ENCODE measurements around the gene STIMATE.

STIMATE gene

GRCh38 chr3:52897130-52898122 lies at the start of gene STIMATE:
Gene STIMATE, minus strand, starts transcription at chr3:52897548. Its CDS starts 98 bp downstream, at chr3:52897450.
- peak; percentile 37 for DNase-seq

DNA sequence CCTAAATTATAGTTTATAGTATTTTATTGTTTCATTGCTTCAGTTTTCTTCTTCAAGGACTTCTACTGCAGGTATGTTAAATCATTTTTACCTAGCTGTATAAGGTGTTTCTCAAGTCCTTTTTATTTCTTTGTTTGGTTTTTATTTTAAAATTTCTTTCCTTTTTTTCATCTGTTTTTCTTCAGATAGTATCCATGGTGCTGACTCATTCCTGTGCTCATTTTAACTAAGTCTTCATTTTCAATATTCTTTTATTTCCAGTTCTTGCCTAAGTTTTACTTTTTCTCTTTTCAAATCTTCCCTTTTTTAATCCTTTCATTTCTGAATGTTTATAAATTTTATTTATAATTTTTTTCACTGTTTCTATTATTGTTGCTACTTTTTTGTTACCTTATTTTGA lies 42.3 kb upstream of the STIMATE start:
- DNase-seq = no peak

- DNase-seq = peak; percentile 20
These were observed 37.5 kb upstream of the STIMATE start for GRCh38 chr3:52934630-52935530.

DNA sequence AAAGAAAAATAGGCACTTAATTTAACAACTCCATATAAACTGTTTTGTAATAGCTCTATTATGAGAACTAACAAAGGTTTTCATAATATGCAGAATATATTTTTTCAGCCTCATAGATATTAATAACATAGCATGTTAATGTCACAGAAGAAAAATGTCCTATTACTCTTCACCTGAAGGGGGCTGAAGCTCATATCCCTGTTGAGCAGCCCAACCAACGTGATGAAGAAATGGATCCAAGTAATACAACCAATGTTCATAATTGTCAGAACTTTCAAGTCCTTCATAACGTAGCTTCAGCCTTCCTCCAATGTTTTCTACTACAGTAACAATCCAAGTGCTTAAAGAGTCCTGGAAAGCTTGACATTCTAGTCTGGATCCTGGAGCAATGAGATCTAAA lies 34.5 kb upstream of the STIMATE start:
- no peak for DNase-seq

- DNase-seq = no peak
These were observed 34.0 kb upstream of the STIMATE start for GRCh38 chr3:52931328-52931727.

DNA sequence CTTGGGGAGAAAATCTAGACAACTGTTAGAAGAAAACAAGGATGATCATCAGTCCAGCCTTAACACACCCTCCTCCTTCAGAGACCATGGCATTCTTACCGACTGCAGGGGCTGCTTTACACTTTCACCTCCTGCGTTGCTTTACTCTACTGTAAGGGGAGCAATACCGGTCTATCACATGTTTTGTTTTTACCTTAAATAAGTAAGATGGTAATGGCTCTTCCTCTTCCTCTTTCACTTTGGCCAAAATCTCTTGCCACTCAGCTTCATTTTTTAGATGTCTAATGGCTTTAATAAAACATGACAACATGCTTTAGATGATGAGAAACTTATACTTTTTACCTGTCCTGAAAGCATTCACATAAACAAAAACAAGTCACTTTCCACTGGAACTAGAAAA lies 33.4 kb upstream of the STIMATE start:
- DNase-seq = no peak

GRCh38 chr3:52926554-52926953 lies 29.2 kb upstream of the STIMATE start:
- DNase-seq = no peak

DNA sequence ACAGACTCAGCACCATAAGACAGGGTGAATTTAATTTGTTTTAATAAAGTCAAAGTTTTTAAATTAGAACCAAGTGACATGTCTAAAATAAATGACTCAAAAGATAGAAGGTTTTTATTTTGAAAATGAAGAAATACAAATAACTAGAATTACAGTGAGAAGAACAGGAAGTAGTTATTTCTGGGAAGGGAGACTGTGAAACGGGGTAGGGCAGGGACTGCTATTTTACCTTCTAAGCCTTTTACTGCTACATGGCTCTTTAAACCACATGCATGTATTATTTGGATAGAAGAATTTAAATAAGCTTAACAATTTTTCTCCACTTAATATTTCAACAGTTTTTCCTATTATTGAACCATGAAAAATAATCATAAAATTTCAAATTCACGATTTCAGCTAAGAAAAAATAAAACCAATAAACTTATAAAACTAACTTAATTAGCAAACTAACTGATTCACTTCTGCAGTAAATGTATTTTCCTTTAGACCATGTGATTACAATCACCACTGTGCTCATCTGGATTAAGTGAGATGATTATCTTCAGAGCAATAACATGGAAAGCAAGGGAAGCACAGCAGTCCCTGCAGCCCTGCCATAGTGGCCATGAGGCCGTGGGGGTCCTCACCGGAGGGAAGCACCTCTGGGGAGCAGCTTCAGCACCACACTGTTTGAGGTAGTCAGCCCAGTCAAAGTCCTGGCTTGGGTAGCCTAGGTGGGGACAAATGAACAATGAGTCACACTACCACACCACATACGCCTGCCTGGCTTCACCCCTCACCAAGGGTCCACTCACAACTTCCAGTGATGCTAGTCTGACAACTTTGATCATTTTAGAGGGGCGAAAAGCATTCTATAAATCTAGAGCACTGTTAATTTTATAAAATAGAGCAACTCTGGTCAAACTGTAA lies 28.3 kb upstream of the STIMATE start:
- no peak for DNase-seq

GRCh38 chr3:52923963-52924362 lies 26.6 kb upstream of the STIMATE start:
- DNase-seq = no peak

DNA sequence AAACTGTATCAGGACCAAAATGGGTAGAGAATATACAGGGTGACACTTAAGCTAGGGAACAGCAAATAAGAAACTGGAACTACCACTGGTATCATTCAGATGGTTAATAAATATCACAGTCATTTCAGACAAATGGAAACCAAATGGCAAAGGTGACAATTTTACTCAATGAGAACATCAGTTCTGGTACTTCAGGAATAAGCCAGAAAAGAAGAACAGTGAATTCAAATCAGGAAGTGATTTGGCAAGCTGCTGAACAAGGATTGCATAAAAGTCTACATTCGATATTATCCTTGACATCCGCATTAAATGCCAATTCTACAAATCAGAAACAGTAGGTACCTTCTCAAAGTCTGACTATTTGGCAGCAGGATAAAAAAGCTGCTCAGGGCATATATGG lies 23.5 kb upstream of the STIMATE start:
- DNase-seq = no peak

GRCh38 chr3:52917044-52917443 lies 19.7 kb upstream of the STIMATE start:
- DNase-seq = no peak

GRCh38 chr3:52915294-52915693 lies 17.9 kb upstream of the STIMATE start:
- no peak for DNase-seq

GRCh38 chr3:52912885-52913731 lies 15.8 kb upstream of the STIMATE start:
- DNase-seq = no peak

DNA sequence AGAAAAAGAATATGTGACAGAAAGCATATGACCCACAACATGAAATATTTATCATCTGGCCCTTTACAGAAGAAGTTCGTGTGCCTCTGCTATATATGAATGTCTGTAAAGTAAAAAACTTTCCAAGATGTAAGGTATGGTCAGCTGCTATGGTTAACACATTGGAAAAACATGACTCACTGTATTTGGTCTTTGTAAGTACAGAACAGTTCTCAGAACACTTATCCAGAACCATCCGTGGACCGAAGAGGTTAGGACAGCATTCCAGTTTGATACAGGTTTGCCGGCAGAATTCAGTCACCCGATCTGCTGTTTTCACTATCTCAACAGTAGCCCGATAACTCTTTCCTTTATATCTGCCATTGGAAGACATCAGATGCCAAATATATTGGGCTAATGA lies 13.5 kb upstream of the STIMATE start:
- DNase-seq = no peak

- no peak for DNase-seq
These were observed 10.1 kb upstream of the STIMATE start for GRCh38 chr3:52907497-52907896.

GRCh38 chr3:52904552-52904951 lies 7.2 kb upstream of the STIMATE start:
- DNase-seq = no peak

GRCh38 chr3:52904000-52904399 lies 6.7 kb upstream of the STIMATE start:
- DNase-seq = no peak

DNA sequence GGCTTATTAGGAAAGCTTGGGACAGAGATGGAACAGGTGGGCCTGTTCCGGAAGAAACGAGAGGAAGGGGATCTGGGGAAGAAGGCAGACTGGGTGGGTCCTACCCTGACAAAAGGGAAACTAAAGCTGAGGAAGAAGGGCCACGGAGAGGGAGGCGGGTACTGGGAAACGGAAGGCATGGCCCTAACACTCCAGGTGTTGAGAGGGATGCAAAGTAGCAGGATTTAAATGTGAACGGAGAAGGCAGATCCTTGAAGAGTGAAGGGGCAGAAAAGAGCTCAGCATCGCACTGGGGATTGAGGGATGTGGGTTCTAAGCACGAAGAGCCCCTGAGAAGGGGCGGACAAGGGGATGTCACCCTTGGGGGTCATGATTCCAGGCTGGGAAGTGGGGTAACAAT lies 735 bp downstream of the STIMATE start:
- no peak for DNase-seq

DNA sequence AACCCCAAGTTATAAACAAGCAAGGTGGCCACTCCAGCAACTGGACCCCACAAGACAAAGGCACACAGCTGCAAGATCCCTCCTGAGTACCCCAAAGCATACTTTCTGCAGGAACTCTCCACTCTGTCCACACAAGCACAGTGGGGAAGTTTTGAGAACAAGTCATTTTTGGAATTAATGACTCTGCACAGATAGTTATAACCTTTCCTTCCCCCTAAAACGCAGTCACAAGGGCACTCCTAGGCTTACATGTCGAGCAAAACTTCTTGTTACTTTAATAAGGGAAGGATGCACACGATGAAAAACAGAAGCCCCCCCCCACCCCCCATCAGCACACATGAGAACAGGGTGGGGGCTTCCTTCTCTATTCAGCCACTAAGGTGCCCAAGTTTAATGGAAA lies 1.2 kb downstream of the STIMATE start:
- DNase-seq = no peak

DNA sequence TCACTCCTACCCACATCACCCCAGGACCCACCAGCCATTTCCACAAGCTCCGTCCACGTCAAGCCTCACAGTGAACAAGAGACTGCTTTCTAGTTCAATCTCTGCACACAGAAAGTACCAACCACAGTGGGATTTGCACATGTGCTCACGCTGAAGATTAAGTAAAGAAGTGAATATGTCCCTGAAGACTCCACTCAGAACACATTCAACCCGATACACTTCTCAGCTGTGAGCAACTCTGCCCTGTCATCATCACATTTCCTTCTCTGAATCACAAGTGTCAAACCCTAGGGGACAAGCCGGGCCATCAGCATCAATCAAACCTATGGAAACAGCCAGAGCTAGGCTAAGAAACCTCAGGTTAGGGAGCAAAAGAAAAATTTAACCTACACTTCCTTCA lies 1.9 kb downstream of the STIMATE start:
- no peak for DNase-seq

DNA sequence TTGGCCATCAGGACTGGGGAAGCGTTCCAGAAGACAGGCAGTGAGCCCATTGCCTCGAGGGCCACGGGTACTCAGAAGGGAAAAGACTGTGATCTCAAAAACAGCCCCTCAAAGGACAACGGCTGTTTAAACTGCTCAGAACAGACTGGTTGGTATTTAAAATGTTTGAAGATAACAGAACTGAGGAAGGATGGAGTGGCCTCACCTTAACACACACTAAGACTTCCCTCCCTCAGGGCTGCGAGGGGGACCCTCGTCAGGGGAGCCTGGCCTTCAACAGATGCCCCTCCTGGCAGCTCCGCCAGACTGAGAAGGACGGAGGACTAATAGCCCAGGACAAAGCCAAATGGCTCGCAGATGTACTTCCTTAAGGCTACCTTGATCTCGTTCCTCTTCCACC lies 2.6 kb downstream of the STIMATE start:
- no peak for DNase-seq

DNA sequence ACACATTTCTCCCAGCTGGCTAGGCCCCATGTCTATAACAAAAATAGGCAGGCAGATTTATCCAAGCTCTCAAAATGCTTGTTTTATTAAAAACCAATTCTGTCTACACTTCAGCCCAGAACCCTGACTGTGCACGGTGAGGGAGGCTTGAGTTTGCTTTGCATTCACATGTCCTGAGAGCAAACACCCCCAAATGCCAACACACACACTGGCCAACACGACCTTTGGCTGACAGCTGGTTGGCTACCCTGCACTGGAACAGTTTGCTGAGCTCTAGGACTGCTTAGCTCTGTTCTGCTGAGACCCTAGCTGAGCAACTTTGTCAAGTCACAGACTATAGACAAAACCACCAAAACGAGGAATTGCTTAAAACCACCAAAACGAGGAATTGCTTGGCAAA lies 3.6 kb downstream of the STIMATE start:
- no peak for DNase-seq
